GM21576 (cell line): Measurements from ENCODE around the gene SERPINB8.
"Not testable (repeated sequence)": the region's sequence is repeated elsewhere in the genome, so short reads cannot be mapped to it uniquely, and the experiment has no call there.

Experiments
- ATAC-seq: cut with Tn5 transposase; IDR thresholded peaks from one replicate; pipeline ENCODE4 v1.9.1; 2021; ENCODE audit warnings: mild to moderate bottlenecking, moderate library complexity; ENCODE audit not compliant: unreplicated experiment

The SERPINB8 gene, protein sequence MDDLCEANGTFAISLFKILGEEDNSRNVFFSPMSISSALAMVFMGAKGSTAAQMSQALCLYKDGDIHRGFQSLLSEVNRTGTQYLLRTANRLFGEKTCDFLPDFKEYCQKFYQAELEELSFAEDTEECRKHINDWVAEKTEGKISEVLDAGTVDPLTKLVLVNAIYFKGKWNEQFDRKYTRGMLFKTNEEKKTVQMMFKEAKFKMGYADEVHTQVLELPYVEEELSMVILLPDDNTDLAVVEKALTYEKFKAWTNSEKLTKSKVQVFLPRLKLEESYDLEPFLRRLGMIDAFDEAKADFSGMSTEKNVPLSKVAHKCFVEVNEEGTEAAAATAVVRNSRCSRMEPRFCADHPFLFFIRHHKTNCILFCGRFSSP

DNA sequence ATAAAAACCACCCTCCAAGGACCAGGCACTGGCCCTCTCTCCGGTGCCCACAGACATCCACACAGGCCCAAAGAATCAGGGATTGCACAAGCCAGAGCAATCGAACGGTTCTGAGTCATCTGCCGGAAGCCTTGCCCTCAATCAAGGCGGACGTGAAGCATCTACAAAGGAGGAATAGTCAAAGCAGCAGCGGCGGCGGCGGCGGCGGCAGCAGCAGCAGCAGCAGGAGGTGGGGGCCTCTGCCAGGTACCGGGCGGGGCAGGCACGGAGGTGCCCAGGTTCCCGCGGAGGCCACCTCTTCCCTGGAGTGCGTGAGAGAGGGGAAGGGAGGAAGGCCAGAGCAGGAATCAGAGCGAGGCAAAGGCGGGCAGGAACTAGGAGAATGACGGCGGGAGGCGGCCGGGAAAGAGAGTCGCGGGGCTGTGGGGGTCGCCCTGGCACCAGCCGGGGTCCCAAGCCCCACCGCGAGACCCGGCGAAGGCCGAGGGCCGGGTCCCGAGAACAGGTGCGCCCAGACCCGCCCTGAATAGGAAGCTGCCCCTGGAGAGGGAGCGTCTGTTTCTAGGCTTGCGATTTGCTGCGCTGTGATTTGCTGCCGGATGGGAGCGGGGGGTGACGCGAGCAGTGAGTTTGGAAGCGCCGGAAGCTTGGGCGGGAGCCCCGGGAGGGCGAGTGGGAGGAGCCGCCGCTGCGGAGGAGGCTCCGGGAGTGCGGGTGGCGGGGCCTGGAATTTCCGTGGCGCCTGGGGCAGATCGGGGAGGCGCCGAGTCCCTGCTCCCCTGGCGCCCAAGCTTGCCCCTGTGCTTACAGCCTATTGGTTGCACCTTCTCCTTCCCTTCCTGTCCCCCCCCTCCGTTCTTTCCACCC lies at the start of gene SERPINB8:
SERPINB8 (plus strand) TSS at position 140 of the 867 bp plus-strand sequence. CDS start 8,228 bp downstream, outside the sequence.
- ATAC-seq, result peak; percentile 92

DNA sequence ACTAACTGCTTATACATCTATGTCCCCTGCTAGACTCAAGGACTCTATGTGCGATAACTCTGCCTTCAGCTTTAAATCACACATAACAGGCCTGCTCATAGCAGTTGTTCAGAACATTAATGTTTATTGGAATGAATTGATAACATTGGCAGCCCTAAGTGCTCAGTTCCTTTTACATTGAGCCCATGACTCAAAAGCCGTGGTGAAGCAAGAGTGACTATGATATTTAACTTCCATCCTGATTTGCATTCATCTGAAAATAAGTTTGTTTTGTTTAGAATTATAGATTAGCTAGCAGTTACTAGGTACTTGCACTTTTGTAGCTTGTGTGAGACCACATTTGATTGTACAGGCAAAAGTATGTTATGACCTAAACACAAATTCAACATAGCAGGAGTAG lies 47.8 kb upstream of the SERPINB8 start:
- no peak for ATAC-seq

DNA sequence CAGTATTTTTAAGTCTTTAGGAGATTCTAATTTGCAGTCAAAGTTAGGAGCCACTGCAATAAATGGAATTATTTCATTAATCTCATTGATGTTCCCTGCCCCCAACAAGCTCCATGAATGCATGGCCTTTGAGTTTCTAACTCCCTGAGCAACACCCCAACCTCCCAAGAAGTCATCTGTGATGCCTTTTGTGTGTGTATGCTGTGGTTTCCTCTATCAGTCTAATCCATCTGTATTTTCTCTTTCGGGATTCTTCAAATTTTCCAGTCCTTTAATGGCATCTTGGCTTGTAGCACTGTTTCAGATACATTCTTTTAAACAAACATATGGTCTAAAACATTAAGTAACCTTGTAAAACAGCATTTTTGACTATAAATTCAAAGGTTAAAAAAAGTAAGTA lies 45.3 kb upstream of the SERPINB8 start:
- no peak for ATAC-seq

DNA sequence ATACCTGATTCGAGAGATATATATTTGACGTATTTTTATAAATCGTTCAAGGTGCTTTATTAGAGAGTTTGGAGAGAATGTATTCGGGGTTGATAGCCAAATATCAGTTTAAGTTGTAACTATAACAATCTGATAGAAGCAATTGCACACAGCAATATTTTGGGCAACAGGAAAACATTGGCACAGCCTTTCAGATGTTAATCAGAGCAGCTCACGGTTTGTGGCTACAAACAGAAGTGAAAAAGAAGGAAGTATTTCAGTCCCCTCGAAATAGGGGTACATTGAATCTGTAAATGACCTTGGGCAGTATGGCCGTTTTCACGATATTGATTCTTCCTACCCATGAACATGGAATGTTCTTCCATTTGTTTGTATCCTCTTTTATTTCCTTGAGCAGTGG lies 41.5 kb upstream of the SERPINB8 start:
- ATAC-seq, result no peak

DNA sequence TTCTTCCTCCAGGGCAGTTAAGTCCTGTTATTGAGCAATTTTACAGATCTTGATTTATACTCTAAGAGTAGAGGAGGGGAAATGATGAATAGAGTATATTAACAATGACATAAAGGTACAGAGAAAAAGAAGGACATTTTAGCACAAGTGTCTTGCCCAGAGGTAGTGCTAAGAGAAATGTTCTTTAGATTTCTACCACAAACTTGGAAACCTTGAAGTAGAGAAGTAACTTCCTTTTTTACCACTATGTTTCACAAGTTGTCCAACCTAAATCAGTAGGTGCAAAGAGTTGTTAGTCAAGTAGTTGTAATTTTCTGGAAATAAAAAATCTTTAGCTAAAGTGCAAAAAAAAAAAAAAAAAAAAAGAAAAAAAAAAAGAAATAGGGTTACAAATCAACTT lies 40.5 kb upstream of the SERPINB8 start:
- peak; percentile 61 for ATAC-seq

DNA sequence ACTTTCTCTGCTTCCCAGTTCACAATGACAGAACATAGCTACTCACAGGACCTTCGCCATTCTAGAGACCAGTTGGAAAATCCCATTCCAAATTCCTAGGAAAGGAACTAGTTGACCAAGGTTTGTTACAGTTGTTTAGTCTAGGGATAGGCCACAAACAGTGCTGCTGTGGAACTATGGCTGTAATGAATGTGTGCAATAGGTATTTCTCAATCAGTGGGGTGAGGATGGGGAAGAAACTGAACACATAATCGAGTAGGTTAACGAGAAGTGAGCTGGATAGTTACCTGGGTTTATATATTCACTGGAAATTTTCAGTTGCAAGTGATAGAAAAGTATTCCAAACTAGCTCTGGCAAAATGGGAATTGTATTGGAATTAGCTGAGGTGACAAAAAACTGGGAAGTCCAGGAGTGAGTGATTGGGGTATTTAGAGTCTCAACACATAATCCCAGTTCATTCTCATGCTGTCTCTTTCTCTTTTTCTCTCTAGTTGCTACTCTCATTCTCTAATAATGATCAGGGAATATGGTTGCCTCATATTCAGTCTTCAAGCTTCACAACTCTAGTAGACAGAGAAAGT lies 39.0 kb upstream of the SERPINB8 start:
- ATAC-seq, result no peak

DNA sequence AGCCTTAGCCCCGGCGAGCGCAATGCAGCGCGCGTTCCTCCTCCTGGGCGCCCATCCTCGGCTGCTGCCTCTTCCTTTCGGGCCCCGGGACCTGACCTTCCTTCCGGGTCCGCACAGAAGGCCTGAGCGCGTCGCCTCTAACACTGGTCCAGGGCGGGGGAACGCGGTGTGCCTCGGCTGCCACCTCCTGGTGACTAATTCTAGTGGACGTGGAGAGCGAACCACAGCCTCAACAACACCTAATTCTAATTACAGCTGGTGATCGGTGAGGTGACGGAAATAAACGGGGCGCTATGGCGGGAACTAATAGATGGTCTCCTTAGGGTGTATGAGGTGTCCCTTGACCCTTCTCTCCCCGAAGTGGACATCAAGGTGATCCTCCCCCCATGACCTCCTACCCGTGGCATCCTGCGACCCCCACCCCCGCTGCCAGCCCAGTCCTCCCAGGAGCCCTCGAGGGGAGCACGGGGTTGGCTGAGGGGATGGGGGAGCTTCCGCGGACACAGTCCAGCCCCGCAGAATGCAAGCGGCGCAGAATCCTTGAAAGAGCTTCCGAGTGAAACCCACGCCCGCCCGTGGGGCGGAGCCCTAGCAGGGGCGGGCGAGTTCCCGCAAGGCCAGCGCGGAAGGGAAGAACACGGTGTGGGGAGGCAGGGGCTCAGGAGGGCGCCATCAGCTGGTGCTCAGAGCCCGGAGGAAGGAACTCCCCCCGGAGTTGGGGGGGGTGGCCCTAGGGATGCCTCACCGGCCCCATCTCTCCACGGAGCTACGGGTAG lies 33.5 kb upstream of the SERPINB8 start:
- peak; percentile 97 for ATAC-seq

DNA sequence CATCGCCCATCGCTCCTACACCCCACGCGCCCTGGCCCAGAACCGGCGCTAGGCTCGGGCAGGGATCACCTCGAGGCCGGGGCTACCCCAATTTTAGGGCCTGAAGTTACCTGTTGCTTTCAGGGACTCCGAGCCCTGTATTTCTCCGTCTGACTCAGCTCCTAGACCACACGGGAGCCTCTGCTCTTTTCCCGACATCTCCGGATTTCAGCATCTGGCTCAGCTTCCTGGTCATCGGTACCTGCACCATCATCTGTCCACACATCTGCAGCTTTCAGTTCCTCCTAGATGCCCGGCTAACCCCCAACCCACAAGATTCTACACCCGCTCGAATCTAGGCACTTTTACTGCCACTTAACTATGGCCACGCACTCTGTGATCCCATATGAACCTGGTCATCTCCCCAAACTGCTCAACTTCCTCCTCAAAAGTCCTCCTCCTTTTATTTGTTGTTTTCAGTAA lies 32.9 kb upstream of the SERPINB8 start:
- no peak for ATAC-seq

DNA sequence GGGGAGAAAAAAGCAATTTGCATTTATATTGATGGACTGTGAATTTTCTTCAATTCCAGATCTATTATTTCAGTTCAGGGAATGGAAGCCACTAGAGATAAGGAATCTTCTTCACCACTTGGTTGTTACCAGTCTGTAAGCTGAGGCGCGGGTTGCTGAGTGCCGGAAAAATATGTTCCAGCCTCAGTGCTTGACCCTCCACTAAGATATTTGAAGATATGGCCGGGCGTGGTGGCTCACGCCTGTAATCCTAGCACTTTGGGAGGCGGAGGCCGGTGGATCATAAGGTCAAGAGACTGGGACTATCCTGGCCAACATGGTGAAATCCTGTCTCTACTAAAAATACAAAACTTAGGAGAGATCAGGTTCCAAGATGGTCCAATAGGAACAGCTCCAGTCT lies 29.9 kb upstream of the SERPINB8 start:
- ATAC-seq, result no peak

DNA sequence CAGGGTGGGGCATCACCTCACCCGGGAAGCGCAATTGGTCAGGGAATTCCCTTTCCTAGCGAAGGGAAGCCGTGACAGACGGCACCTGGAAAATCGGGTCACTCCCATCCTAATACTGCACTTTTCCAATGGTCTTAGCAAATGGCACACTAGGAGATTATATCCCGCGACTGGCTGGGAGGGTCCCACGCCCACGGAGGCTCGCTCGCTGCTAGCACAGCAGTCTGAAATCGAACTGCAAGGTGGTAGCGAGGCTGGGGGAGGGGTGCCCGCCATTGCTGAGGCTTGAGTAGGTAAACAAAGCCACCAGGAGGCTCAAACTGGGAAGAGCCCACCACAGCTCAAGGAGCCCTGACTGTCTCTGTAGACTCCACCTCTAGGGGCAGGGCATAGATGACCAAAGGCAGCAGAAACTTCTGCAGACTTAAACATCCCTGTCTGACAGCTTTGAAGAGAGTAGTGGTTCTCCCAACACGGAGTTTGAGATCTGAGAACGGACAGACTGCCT lies 29.3 kb upstream of the SERPINB8 start:
- not testable (repeated sequence) for ATAC-seq

DNA sequence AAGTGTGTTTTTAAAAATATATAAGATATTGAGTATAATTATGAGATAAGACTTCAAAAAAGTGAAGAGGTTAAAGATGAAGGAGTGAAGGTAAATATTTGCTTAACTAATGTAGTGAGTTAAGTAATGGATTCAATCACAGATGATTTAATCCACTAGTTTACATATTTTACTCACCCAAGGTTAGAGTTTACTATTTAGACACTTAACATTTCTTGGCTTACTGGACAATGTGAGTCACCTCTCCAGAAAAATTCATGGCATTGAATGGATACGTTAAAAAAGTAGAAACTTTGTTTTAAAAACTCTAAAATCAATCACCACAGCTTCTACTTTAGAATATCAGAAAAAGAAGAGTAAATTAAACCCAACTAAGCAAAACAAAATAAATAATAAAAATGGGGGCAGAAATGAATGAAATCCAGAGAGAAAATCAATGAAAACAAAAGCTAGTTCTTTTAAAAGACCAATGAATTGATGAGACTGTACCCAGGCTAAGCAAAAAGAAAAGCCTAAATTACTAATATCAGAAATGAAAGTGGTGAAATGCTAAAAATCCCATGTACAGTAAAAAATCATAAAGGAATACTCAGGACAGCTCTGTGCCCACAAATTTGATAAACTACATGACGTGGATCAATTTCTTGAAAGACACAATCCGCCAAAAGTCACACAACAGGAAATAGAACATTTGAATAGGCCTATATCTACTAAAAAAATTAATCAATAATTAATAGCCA lies 22.7 kb upstream of the SERPINB8 start:
- ATAC-seq, result no peak

DNA sequence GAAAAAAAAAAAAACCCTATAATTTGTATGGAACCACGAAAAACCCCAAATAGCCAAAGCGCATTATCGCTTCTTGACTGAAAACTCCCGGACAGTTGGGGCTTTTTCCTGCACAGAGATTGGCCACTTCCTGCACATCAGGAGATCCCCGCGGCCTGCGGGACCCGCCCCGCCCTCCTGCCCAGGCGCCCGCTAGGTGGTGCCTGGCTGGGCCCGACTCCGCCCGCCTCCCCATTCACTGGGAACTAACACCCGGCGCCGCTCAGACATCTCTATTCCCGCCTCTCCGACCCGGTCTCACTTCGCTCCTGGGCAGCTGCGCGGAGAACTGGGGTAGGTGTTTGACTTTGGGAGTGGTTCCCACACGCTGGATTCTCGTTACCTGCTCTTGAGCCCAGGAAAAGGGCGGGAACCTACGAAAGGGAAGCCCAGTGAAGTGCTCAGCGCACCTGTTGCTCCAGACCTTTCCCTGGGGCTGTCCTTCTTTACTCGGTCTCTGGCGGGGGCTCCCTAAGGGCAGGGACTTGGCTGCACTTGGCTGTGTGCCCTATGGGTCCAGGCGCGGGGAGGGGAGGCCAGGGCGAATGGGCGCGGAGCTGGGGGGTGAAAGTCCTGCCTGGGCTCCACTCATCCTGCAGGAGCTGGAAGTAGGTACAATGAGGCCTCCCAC lies 20.7 kb upstream of the SERPINB8 start, which contains the start of gene HMSD:
HMSD (plus strand) TSS at position 234 of the 670 bp plus-strand sequence. CDS start 4,155 bp downstream, outside the sequence.
- peak; percentile 94 for ATAC-seq

DNA sequence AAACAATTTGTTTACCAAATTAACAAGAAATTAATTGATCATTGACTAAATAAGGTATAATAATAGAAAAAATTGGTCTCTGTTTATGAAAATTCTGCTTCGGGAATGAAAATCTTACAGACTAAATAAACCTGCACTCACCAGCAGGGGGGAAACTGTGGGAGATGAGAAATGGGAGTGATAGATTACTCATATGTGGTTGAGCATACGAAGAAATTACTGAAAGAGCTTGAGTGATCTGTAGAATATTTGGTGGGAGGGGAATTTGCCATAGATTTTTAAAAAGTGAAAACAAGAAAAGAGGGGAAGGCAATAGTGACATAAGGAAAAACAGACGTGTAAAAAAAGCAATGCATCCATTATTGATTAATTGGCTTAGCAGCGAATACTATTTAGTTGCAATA lies 18.6 kb upstream of the SERPINB8 start:
- peak; percentile 40 for ATAC-seq

DNA sequence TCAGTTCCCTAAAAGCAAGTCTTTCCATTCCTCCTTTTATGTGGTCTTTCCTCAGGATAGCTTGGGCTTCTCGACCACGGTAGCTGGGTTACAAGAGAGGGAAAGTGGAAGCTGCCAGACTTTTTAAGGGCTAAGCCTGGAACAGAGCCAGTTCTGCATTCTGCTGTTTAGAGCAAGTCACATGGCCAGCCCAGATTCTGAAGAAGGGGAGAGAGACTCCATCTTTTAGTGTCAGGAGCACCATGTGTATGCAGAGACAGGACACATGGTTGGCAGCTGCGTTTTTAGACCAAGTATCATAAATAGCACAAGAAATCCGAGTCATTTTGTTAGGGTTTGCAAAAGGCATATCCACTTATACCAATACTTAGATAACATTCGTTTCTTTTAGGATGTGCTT lies 16.1 kb upstream of the SERPINB8 start:
- ATAC-seq, result no peak

DNA sequence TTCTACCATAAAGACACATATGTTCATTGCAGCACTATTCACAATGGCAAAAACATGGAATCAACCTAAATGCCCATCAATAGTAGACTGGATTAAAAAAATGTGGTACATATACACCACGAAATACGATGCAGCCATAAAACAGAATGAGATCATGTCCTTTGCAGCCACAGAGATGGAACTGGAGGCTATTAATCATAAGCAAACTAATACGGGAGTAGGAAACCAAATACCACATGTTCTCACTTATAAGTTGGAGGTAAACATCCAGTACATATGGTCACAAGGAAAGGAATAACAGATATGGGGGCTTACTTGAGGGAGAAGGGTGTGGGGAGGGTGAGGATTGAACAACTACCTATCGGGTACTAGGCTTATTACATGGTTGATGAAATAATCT lies 13.1 kb upstream of the SERPINB8 start:
- ATAC-seq, result no peak

DNA sequence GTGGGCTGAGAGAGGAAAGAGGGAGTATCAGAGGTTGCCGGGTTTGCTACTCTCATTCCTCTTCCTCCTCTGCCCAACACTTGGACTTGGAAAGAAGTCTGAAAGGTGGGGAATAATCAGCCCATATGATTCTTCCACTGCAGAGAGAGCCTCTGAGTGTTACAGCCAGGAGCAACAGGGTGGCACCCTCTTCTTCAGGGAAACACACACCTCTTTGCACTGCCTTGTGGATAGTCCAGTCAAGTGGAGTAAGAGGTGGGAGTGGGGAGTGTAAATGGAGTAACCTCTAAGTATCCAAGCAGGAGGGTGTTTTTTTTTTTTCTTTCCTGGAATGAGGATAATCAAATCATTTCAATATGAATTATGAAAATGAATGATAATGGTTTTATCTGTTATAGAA lies 9.0 kb upstream of the SERPINB8 start:
- ATAC-seq, result no peak

DNA sequence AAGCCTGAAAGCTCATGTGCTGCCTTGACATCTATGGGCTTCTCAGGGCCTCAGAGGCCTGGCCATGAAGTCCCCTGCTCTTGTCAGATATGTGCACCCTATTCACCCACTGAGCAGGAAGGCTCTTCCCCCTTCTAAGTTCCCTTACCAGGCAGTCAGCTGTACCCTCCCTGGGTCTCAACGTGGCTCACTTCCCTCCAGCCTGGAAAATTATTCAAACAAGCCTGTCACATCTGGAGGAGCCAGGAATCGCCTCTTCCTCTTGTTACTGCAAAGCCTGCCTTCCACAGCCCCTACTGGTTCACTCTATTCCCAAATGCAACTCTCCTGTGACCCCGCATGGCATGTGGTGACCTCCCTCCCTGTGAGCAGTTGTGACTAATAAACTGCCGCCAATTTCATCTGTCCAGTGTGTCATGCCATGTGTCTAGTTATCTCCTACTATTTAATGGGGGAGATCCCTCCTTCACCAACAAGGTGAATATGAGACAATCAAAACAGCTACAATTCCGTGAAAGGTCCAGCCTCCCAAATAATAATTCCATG lies 8.4 kb upstream of the SERPINB8 start:
- no peak for ATAC-seq

DNA sequence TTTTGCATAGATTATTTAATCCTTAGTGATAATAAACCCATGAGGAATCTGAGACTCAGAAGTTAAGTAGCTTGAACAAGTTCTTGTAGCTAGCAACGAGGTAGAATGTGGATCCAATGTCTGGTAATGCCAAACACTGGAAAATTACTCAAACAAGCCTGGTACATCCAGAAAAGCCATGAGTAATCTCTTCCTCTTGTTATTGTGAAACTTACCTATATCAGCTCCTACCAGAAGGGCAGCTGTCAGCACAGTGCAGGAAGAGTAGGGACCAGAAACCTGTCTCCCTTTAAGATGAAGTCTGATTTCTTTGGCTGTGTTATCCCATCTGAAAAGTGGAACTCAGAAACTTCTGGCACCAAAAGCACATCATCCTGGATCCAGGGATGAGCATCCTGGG lies 7.7 kb upstream of the SERPINB8 start:
- no peak for ATAC-seq
